ENCODE results near the gene NPLOC4. TPM values are rescaled to one million over a fixed set of nuclear protein-coding genes. Genes with fewer than 3 reads are reported as not detected.

NPLOC4 gene
- total and polyA plus RNA-seq, 2 donors (not counting 1 experiment from before 2014, with no cell fraction given), result 70.2 to 101 TPM

DNA sequence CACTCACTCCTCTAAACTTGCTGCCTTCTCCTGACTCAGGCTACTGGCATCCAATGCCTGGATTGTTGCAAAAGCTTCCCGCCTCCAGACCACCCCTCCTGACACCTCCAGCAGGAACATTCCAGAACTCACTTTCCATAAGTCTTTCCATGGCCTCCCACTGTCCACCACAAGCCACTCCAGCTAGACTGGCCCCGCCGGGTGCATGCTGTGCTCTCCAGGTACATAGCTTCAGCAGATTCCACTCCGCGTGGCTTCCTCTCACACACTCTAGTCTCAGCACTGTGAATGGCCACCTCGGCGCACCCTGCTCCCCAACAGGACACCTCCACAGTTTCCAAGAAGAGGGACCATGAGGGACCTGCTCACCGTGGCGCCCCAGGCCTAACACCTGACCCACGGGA lies 58.9 kb downstream of the NPLOC4 start:
- no peak overlapping the region for H3K4me3 ChIP-seq (ENCODE audit: control extremely low read depth in 1 of 5, extremely low read depth in 1 of 5, insufficient read depth in 1 of 5, low read depth in 2 of 5, low read length in 4 of 5)
- intact Hi-C loops (cut with micrococcal nuclease), result no loop called here
- no peak overlapping the region for H3K9ac ChIP-seq (ENCODE audit: low read length)
- H3K79me2 ChIP-seq (ENCODE audit: control insufficient read depth, insufficient read depth, low read length), result peaks cover 66% of the 10 kb centered on the region
- 94% methylated on average over 8 of the region's 10 CpGs for WGBS (ENCODE audit: insufficient coverage)
- Mint-ChIP-seq H3K4me1 (peaks cover 13% of the 10 kb centered on the region), H3K27me3 (no peaks in the 10 kb centered on the region), H3K27ac (no peak overlapping the region), H3K4me3 (no peak overlapping the region), H3K9me3 (ENCODE audit: insufficient read depth) (no peaks in the 10 kb centered on the region)
- no peak for DNase-seq
- ATAC-seq (ENCODE audit: low read depth), result no peak
- H2AFZ ChIP-seq (ENCODE audit: insufficient read depth, low read depth, low read length, poor library complexity, severe bottlenecking), result no peak overlapping the region
- ChIA-PET POLR2A (no interaction called here), CTCF (interaction anchor here (1.5 kb wide), 1 partner anchor 22 kb away, joined by 5 read pairs; no protein-coding TSS in a partner anchor)
- H3K36me3 ChIP-seq (replicated peaks in 1 of 2; ENCODE audit: control extremely low read depth in 1 of 2, control insufficient read depth in 1 of 2, extremely low read depth in 1 of 2, insufficient read depth in 2 of 2, low read length in 1 of 2), result peaks cover 0 to 54% of the 10 kb centered on the region in 2 experiments
- H3K27ac ChIP-seq (ENCODE audit: low read length in 2 of 2), result no peak overlapping the region
- no peak for TF ChIP-seq EZH2 (IDR thresholded peaks at IDR 0.05; ENCODE audit: borderline replicate concordance, insufficient read depth, low read depth, low read length, poor library complexity, severe bottlenecking)
- no peaks in the 10 kb centered on the region for H3K9me3 ChIP-seq (ENCODE audit: control extremely low read depth in 1 of 3, control insufficient read depth in 2 of 3, insufficient read depth in 1 of 3, low read length in 2 of 3)
- peaks cover 24% of the 10 kb centered on the region for H4K20me1 ChIP-seq (ENCODE audit: control insufficient read depth, insufficient read depth, low read length, poor library complexity, severe bottlenecking)
- H3K4me2 ChIP-seq (replicated peaks; ENCODE audit: low read depth, low read length, poor library complexity, severe bottlenecking), result no peak overlapping the region
- no peaks in the 10 kb centered on the region for H3K27me3 ChIP-seq (replicated peaks in 1 of 4; ENCODE audit: control extremely low read depth in 1 of 4, control insufficient read depth in 3 of 4, insufficient read depth in 4 of 4, low read length in 3 of 4)
- peaks cover 0 to 7% of the 10 kb centered on the region in 2 donors for H3K4me1 ChIP-seq (ENCODE audit: control insufficient read depth in 2 of 2, insufficient read depth in 2 of 2, low read length in 2 of 2)

GRCh38 chr17:81577278-81578000 lies 59.5 kb downstream of the NPLOC4 start:
- no peak overlapping the region for H3K4me2 ChIP-seq (replicated peaks; ENCODE audit: low read depth, low read length, poor library complexity, severe bottlenecking)
- H3K4me1 Mint-ChIP-seq, result peaks cover 13% of the 10 kb centered on the region
- H3K9ac ChIP-seq (ENCODE audit: low read length), result no peak overlapping the region
- ChIA-PET CTCF (interaction anchor here (1.5 kb wide), 1 partner anchor 23 kb away, joined by 5 read pairs; no protein-coding TSS in a partner anchor), POLR2A (no interaction called here)
- H4K20me1 ChIP-seq (ENCODE audit: control insufficient read depth, insufficient read depth, low read length, poor library complexity, severe bottlenecking), result peaks cover 24% of the 10 kb centered on the region
- no peak for DNase-seq
- H2AFZ ChIP-seq (ENCODE audit: insufficient read depth, low read depth, low read length, poor library complexity, severe bottlenecking), result no peak overlapping the region
- no peaks in the 10 kb centered on the region for H3K9me3 Mint-ChIP-seq (ENCODE audit: insufficient read depth)
- WGBS (ENCODE audit: insufficient coverage), result 93% methylated on average over 11 of the region's 11 CpGs
- intact Hi-C loops (cut with micrococcal nuclease), result no loop called here
- no peaks in the 10 kb centered on the region for H3K9me3 ChIP-seq (ENCODE audit: control extremely low read depth in 1 of 3, control insufficient read depth in 2 of 3, insufficient read depth in 1 of 3, low read length in 2 of 3)
- H3K27me3 Mint-ChIP-seq, result no peaks in the 10 kb centered on the region
- H3K27me3 ChIP-seq (replicated peaks in 1 of 4; ENCODE audit: control extremely low read depth in 1 of 4, control insufficient read depth in 3 of 4, insufficient read depth in 4 of 4, low read length in 3 of 4), result no peaks in the 10 kb centered on the region
- peaks cover 0 to 7% of the 10 kb centered on the region in 2 donors for H3K4me1 ChIP-seq (ENCODE audit: control insufficient read depth in 2 of 2, insufficient read depth in 2 of 2, low read length in 2 of 2)
- no peak overlapping the region for H3K4me3 Mint-ChIP-seq
- peaks cover 0 to 48% of the 10 kb centered on the region in 2 experiments for H3K36me3 ChIP-seq (replicated peaks in 1 of 2; ENCODE audit: control extremely low read depth in 1 of 2, control insufficient read depth in 1 of 2, extremely low read depth in 1 of 2, insufficient read depth in 2 of 2, low read length in 1 of 2)
- no peak overlapping the region for H3K27ac ChIP-seq (ENCODE audit: low read length in 2 of 2)
- TF ChIP-seq EZH2 (IDR thresholded peaks at IDR 0.05; ENCODE audit: borderline replicate concordance, insufficient read depth, low read depth, low read length, poor library complexity, severe bottlenecking), result no peak
- no peak for TF ChIP-seq CTCF (IDR thresholded peaks at IDR 0.05)
- no peak overlapping the region for H3K4me3 ChIP-seq (ENCODE audit: control extremely low read depth in 1 of 5, extremely low read depth in 1 of 5, insufficient read depth in 1 of 5, low read depth in 2 of 5, low read length in 4 of 5)
- H3K79me2 ChIP-seq (ENCODE audit: control insufficient read depth, insufficient read depth, low read length), result peaks cover 61% of the 10 kb centered on the region
- no peak for ATAC-seq (ENCODE audit: low read depth)
- H3K27ac Mint-ChIP-seq, result no peak overlapping the region
